GM10847 (cell line): ENCODE measurements around the gene CAVIN2.

ENCODE experiments used
- POLR2A ChIP-seq: IDR thresholded peaks from 2 replicates; pipeline ENCODE4 v1.6.1; 2011; ENCODE audit not compliant: insufficient read length; ENCODE audit errors: extremely low read depth

Gene CAVIN2

GRCh38 chr2:191835539-191836350, 11.1 kb downstream of the CAVIN2 start:
- TF ChIP-seq POLR2A: no peak

DNA sequence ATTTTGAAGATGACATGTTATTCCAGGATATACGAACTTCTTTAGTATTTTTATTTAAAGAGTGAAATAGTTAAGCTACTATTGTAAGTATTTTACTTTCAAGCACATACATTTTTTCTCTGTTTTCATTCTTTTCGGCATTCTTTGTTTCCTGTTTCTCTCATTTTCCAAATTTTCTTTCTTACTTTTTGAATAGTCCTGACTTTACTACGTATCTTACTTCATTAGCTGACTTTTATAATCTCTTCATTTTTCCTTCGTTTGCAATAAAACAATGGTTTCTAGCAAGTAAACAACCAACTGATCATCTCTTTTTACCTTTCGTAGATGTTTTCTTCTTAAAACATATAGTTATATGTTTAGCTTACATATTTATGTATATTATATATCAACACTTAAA, 11.8 kb downstream of the CAVIN2 start:
- no peak for TF ChIP-seq POLR2A

DNA sequence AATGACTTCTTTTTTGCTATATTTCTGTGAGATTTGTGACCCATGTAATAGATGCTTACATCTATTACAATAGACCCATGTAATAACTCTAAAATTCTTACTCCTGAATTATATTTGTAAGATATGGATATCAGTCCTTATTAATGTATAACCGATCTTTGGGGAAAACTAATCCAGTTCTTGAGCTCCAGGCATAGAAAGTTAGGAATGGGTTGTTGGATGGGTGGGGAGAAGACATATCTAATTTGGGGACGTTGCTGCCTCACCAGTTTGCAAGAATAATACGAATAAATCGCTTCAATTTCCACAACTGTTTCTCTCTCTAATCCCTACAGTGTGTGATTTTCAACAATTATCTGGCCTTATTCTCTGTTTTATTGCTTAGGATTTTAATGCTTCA, 13.5 kb downstream of the CAVIN2 start:
- TF ChIP-seq POLR2A: no peak

- TF ChIP-seq POLR2A: no peak
Measured at GRCh38 chr2:191832668-191833067, 14.2 kb downstream of the CAVIN2 start.

- TF ChIP-seq POLR2A: no peak
Measured at GRCh38 chr2:191831410-191831994, 15.4 kb downstream of the CAVIN2 start.

DNA sequence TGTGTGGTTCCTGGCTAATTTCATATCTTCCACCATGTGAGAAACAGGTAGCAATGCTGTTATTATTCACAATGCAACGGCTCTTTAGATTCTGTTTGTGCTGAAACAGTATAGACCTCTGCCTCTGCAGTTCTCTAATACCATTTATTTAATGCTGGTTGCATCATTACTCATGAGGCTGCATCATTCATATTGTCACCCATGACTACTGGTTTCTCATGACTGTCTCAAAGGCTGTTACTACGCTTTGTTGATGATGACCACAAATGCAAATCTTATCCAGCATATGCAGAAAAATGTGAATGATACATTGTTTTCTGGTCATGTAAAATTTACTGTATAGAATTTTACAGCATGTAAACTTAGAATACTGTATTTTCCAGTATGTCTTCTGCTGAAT, 22.5 kb downstream of the CAVIN2 start:
- no peak for TF ChIP-seq POLR2A

DNA sequence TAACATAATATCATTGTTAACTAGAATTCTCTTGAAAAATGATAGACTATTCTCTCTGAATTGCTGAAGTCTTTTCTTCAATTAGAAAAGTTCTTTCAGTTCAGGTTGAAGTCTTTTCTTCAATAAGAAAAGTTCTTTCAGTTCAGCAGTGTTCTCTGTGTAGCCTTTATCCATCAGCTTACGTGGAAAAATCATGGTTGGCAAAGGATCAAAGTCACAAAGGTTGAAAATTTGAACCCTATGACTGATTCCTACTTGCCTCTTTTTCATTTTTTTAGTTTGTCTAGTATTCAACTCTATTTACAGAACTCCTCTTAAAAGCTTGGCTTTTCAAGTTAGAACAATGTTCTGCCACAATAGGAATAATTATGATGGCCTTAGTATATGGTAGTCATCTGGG, 25.8 kb downstream of the CAVIN2 start:
- TF ChIP-seq POLR2A: no peak

DNA sequence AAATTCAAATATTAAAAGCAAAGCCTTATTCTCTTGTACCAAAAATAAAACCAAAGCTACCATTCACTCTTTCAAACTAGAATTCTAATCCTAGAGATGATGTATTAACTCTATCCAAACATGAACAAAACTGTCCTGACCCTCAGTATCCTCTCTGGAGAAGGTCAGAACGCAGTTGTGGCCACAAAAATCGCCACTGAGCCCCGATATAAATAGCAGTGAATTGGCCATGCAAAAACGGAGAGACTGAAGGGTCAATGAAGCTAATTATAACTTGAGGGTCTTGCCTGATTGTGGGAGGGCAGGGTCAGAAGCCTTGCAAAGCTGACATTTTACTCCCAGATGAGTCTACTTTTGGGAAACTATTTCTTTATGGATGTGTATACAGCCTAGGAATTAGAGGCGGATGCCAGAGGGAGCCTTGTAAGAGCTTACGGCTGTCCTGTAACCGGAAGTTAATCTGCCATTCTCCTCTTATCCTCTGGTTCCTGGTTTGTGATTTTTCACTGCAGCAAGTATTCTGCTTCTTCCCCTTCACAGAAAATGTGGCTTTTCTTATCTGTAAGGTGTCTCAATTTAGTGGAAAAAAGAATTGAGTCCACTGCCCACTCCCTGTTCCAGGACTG, 28.1 kb downstream of the CAVIN2 start:
- TF ChIP-seq POLR2A: no peak

- TF ChIP-seq POLR2A: no peak
Measured at GRCh38 chr2:191818133-191818532, 28.8 kb downstream of the CAVIN2 start.

GRCh38 chr2:191815010-191815409, 31.9 kb downstream of the CAVIN2 start:
- TF ChIP-seq POLR2A: no peak

GRCh38 chr2:191813943-191814342, 32.9 kb downstream of the CAVIN2 start:
- TF ChIP-seq POLR2A: no peak

DNA sequence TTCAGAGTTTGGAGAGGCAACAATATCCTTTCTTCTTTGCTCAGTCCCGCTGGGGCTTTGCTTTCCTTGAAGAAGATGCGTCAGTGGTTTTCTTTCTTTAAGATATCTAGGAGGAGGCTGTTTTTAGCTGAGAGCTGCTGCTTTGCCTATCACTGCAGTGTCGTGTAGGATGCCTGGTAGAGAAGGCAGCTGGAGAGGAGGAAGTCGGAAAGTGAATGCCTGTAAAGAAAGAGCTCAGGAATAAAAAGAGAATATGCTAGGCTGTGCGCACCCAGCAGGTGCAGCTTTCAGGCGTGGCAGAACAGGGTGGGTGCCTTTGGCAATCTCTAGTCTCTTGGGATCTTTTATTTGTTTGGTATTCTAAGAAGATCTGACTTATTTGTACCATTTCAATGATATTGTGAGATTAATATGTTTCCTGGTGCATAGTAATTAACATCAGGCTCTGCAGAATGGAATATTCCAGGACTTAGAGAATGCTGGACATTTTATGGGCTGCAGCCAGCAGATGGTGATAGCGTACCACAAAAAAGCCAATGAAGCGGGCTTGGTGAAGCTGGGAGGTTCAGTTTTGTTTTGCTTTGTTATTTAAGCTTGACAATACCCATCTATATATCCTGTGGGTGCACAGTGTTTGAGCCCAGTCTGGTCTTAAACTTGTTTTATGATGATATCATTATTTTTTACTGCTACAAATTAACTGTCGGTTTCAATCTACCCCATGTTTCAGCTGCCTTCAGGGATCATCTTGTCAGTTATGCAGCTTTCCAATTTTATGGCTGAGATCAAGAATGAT, 34.9 kb downstream of the CAVIN2 start:
- TF ChIP-seq POLR2A: no peak

DNA sequence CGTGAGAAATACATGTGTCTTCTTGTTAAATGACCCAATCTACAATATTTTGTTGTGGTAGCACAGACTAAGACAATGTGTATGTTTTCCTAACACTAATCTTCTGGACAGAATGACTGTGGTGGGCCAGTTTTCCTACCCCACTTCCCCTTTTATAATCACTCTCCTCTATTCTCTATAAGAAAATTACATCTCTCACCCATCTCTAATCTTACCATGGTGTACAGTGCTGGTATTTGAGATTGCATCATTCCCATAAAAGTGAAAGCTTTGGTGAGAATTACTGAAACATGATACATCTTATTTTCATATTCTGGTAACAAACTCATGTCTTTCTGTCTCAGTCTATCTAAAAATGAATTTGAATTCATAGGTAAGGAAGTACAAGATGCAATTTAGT, 40.5 kb downstream of the CAVIN2 start:
- TF ChIP-seq POLR2A: no peak

DNA sequence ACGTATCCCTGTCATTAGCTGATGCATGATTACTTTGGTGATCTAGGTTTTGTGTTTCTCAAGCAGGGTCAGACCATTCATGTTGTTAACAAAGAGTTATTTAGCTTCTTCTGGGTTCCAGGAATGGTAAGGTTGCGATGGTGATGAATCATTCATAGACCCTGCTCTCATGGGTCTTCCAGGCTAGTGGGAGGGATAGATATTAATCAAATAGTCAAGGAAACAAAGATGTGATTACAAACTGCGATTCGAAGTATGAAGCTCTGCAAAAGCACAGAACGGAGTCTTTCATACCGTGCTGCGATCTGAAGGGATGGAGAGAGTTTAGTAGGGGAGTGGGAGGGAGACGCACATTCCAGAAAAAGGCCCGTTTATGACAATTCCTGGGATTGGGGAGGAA, 42.1 kb downstream of the CAVIN2 start:
- TF ChIP-seq POLR2A: no peak

- no peak for TF ChIP-seq POLR2A
Measured at GRCh38 chr2:191803007-191803406, 43.9 kb downstream of the CAVIN2 start.

- TF ChIP-seq POLR2A: no peak
Measured at GRCh38 chr2:191802180-191802579, 44.7 kb downstream of the CAVIN2 start.
